Kidney (tissue), 14 donors: ENCODE results near the gene IL1RAPL2. TPM values are rescaled to one million over a fixed set of nuclear protein-coding genes. Genes with fewer than 3 reads are reported as not detected.
A peak's percentile ranks its signal among the peaks of the same experiment; 100 is the strongest.

Experiments used
- DNase-seq, 5 donors: peaks; one replicate each; pipeline ENCODE4 v3.0.0-alpha.2; 2013 to 2020
- FAIRE-seq: peaks from 2 replicates; lab custom pipeline; 2012; peaks lifted over from hg19 to GRCh38; lab: Jason Lieb, UNC
- H3K27ac ChIP-seq, 2 donors: one replicate each; pipeline ENCODE4 v1.7.0; 2013; ENCODE audit warnings: low read depth in 2 of 2, low read length in 2 of 2, inconsistent platforms in 1 of 2
- H3K27me3 ChIP-seq: one replicate; pipeline ENCODE4 v1.7.1; 2013; ENCODE audit warnings: low read length, inconsistent platforms; ENCODE audit not compliant: control insufficient read depth, insufficient read depth
- H3K36me3 ChIP-seq, 3 donors: one replicate each; pipeline versions ENCODE4 v1.7.0 to v1.7.1; 2013; ENCODE audit warnings: low read length in 3 of 3, control low read depth in 1 of 3, inconsistent platforms in 1 of 3; ENCODE audit not compliant: insufficient read depth in 3 of 3, control insufficient read depth in 2 of 3
- H3K4me1 ChIP-seq, 3 donors: one replicate each; pipeline versions ENCODE4 v1.7.0 to v1.7.1; 2013; ENCODE audit warnings: low read length in 3 of 3, inconsistent platforms in 1 of 3, low read depth in 1 of 3; ENCODE audit not compliant: control insufficient read depth in 2 of 3, insufficient read depth in 2 of 3
- H3K4me3 ChIP-seq, 3 donors: one replicate each; pipeline versions ENCODE4 v1.7.0 to v1.8.1; 2013; ENCODE audit warnings: low read length in 3 of 3, control low read depth in 1 of 3, inconsistent platforms in 1 of 3
- H3K9ac ChIP-seq, 3 donors: one replicate each; pipeline versions ENCODE4 v1.7.0 to v1.7.1; 2013; ENCODE audit warnings: low read length in 3 of 3, control low read depth in 1 of 3, inconsistent platforms in 1 of 3
- H3K9me3 ChIP-seq, 3 donors: one replicate each; pipeline versions ENCODE4 v1.7.0 to v1.7.1; 2013; ENCODE audit warnings: low read length in 3 of 3, control low read depth in 1 of 3, inconsistent platforms in 1 of 3; ENCODE audit not compliant: control insufficient read depth in 2 of 3, insufficient read depth in 1 of 3
- CTCF ChIP-seq: IDR thresholded peaks from 3 replicates; pipeline ENCODE4 v1.5.1; 2012; ENCODE audit warnings: mild to moderate bottlenecking, moderate library complexity, borderline replicate concordance; ENCODE audit not compliant: insufficient read depth; ENCODE audit errors: extremely low read depth
- intact Hi-C: fragments of 100-400 bp; cut with DNase I; formaldehyde crosslinking; loops from one replicate; pipeline ENCODE4 v1.11.1; 2022
- polyA plus RNA-seq: library from polyadenylated mRNA; stranded (reverse); fragments of 350-450 nt; fragmentation: Illumina TruSeq; extraction: RNeasy Lipid Tissue Mini Kit (QIAGEN cat#74804); gene quantifications from one replicate; pipeline ENCODE4 v1.2.3, GENCODE V29; 2014; ENCODE audit warnings: low read depth, low replicate concordance; ENCODE audit not compliant: insufficient read depth
- total RNA-seq: library from RNA; stranded (reverse); fragmentation: NEBNext Ultra II Directional; extraction: Animal tissue kit (Norgen Biotek cat#: 25700); gene quantifications from one replicate; pipeline ENCODE4 v1.2.1, GENCODE V29; 2021
- donor health status: control.
- donor health status: control.
- donor health status: control.
- donor health status: control.
- donor health status: control.
- donor health status: DM: yes; HTN: yes; CAD: no.
- donor health status: Normal renal cell carcinoma (clear cell type).

IL1RAPL2 gene
- total and polyA plus RNA-seq, 2 donors from 2014 or later, result 0.13 to 0.25 TPM

DNA sequence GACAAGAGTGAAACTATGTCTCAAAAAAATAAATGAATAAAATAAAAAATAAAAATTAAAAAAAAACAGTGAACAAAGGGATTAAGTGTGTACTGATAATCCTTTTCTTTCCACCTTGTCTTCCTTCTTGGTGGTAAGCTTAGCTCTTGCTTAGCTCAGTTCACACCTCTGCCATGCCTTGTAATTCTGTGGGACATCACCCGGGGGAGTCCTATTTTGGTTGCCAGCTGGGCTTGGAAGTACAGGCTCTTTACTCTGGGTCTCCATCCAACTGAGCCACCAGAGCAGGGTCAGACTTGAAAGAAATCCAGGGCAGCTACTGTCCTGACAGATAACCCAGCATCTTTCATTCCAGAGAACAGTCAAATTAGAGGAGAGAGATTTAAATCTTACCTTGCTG, 858.7 kb downstream of the IL1RAPL2 start:
- Histone ChIP-seq H3K4me3 (no peak overlapping the region), H3K9me3 (no peaks in the 10 kb centered on the region), H3K27me3 (no peaks in the 10 kb centered on the region), H3K4me1 (no peaks in the 10 kb centered on the region), H3K27ac (no peak overlapping the region), H3K9ac (no peak overlapping the region), H3K36me3 (no peaks in the 10 kb centered on the region)
- DNase-seq (no peak), FAIRE-seq (peak; percentile 74)
- intact Hi-C loops, result no loop called here
- no peak for TF ChIP-seq CTCF

DNA sequence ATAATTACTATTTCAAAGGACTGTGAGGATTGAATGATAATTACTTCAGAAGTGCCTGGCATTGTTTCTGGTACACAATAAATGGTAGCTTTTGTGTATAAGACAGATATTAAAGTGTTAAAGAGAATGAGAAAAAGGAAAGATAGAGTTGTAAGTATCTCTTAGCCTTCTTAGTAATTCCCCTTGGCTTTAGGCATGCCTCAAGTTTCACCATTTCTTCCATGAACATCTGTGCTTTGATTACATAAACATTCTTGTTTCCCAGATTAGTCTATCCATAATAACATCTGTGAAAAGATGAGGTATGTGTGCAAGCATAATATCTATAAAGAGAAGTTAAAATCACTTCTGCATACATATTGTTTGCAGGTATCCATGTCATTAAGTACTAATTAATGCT, 885.4 kb downstream of the IL1RAPL2 start:
- Histone ChIP-seq H3K27me3 (no peaks in the 10 kb centered on the region), H3K4me3 (no peak overlapping the region), H3K9ac (no peak overlapping the region), H3K4me1 (no peaks in the 10 kb centered on the region), H3K27ac (no peak overlapping the region), H3K36me3 (no peaks in the 10 kb centered on the region), H3K9me3 (no peaks in the 10 kb centered on the region)
- intact Hi-C loops, result no loop called here
- no peak for TF ChIP-seq CTCF
- DNase-seq (no peak), FAIRE-seq (no peak)

GRCh38 chrX:105458846-105459245, 892.8 kb downstream of the IL1RAPL2 start:
- H3K27ac ChIP-seq, result no peak overlapping the region
- H3K9ac ChIP-seq, result no peak overlapping the region
- TF ChIP-seq CTCF, result no peak
- no peaks in the 10 kb centered on the region for H3K9me3 ChIP-seq
- FAIRE-seq (no peak), DNase-seq (no peak)
- intact Hi-C loops, result no loop called here
- no peaks in the 10 kb centered on the region for H3K4me1 ChIP-seq
- H3K4me3 ChIP-seq, result no peak overlapping the region
- no peaks in the 10 kb centered on the region for H3K27me3 ChIP-seq
- no peaks in the 10 kb centered on the region for H3K36me3 ChIP-seq

DNA sequence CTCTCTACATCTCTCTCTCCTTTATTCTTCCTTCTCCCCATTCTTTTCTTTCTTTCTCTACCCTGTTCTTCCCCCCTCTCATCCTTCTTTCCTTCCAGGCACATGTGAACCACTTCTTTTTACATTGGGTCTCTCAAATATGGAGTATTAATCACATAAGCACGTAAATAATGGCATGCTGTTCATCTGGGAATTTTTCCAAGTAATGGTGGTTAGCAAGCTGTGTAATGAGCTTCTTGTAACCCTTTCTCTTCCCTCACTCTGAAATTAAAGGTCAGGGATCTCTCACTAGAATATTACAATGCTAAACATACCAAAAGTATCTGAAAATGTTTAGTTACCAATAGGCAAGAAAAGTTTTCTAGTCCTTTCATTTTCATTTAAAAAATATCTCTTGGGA, 894.4 kb downstream of the IL1RAPL2 start:
- Histone ChIP-seq H3K4me1 (no peaks in the 10 kb centered on the region), H3K27me3 (no peaks in the 10 kb centered on the region), H3K9me3 (no peaks in the 10 kb centered on the region), H3K4me3 (no peak overlapping the region), H3K27ac (no peak overlapping the region), H3K9ac (no peak overlapping the region), H3K36me3 (no peaks in the 10 kb centered on the region)
- FAIRE-seq, result no peak
- TF ChIP-seq CTCF, result no peak
- no peak for DNase-seq
- intact Hi-C loops, result no loop called here
